GM19463 (cell line): ENCODE results near the gene RAP2A.

Experiments used
- ATAC-seq: cut with Tn5 transposase; IDR thresholded peaks from one replicate; pipeline ENCODE4 v1.9.1; 2021; ENCODE audit warnings: mild to moderate bottlenecking, moderate library complexity; ENCODE audit not compliant: unreplicated experiment

The RAP2A gene

DNA sequence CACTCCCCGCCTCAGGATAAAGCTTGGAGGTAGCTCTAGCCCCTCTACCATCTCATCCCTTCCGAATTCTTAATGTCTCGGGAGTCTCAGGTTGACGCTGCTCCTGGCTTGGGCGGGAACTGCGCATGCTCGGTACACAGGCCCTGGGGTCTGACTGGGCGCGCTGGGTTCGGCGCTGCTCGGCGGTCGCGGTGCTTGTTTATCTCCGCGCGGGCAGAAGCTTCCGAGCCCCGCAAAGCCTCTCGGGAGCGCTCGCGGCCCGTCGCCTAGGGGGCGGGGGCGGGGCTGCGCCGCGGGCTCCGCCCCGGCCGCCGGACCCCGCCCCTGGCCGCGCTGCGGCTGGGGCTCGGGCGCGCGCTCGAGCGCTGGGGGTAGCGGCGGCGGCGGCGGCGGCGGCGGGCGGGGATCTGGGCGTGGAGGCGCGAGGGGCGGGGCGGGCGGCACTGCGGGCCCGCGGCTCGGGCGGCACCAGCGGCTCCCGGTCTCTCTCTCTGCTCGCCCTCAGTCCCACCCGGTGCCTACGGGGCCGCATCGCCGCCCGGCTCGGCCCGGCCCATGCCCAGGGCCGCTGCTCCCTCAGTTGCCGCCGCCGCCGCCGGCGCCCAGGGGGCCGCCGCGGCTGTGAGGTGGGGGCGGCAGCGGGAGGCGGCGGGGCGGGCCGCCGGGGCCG, at the start of gene RAP2A:
Gene RAP2A (plus strand): TSS at position 443 of the 670 bp plus-strand sequence. CDS start 302 bp downstream, outside the sequence.
- ATAC-seq: peak; percentile 39

DNA sequence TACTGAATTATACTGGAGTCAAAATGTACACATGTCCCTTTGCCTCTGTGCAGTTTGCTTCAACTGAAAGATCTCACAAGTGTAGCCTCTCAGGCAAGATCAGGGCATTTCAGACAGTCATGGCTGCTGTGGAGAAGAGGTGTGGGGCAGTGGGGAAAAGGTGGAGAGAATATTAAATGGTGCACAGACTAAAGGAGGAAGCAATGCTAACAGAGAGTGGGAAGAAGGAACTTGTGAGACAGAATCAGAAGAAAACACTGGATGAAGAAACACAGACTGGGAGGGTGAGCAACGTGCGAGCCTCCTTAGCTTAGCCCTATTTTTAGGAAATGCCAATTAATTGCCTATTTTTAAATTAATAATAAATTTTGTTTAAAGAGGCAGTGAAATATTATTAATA, 49.6 kb upstream of the RAP2A start:
- no peak for ATAC-seq

DNA sequence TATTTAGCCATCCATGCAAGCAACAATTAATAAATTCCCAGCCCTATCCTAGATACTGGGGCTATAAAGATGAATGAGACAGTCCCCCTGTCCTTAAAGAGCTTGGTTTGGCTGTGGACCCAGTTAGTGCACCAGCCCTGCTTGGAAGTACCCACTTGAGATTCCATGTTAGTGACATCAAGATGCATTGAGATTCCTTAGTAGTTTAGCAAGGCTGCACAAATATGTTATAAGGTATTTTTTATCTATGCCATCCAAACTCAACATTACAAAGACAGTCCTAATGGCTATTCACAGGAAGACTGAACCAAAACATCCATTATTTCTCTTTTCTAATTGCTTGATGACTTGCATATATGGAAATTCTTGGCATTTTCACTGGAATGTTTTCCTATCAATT, 48.8 kb upstream of the RAP2A start:
- no peak for ATAC-seq

GRCh38 chr13:97385854-97386253, 48.1 kb upstream of the RAP2A start:
- no peak for ATAC-seq

GRCh38 chr13:97386801-97387484, 47.0 kb upstream of the RAP2A start:
- no peak for ATAC-seq

- no peak for ATAC-seq
These were observed 46.5 kb upstream of the RAP2A start for GRCh38 chr13:97387485-97387839.

DNA sequence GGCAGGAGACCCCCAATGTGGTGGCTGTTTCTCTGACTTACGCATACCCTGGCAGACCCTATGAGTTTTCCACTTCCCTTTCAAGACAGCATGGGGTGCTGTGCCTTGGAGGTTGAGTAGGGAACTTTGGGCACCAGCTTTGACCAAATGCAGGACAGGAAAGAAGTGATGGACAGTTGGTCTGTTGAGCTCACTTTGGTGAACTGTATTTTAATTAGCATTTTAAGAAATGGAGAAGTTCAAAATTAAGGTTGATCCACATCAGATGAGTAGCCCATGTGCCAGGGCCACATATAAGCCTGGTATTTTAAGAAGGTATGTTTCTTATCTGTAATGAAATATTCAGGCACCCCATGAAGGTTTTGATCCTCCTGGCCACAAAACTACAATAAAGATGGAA, 46.1 kb upstream of the RAP2A start:
- no peak for ATAC-seq

DNA sequence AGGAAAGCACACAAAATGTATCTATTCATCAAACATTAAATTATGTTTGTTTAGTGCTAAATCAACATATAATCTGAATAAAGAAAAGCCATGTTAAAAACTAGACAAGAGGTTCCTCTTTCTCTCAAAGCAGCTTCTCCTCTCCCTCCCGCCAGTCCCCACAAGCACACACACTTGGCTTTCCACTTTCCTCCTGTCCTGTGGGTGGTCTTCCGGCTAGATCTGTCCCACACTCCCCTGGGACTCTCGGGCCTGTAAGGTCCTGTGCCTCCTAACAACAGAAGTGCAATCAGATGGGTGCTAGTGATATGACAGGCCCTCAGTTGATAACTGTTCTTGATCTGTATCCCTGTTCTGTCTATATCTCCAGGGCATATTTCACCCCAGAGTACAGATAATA, 45.6 kb upstream of the RAP2A start:
- ATAC-seq: peak; percentile 38

- ATAC-seq: no peak
These were observed 42.9 kb upstream of the RAP2A start for GRCh38 chr13:97390941-97391600.

- ATAC-seq: no peak
These were observed 41.9 kb upstream of the RAP2A start for GRCh38 chr13:97392020-97392419.

DNA sequence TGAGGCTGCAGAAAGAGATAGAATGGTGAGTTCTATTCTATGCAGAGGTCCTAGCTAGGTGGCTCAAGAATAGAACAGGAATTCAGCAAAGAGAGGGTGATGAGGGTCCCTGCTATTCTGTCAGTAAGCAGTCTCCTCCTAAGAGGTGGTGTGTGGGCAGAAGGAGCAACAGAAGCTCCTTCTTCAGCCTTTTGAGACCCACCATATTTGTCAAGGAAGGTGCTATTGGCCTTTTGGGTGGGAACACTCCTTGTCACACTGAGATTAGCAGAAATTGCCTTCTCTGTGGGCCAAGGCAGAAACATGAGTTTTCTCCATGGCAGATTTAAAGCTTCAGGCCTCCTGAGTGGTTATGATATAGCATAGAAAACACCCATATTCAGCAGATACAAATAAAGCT, 39.4 kb upstream of the RAP2A start:
- no peak for ATAC-seq

GRCh38 chr13:97395447-97396136, 38.4 kb upstream of the RAP2A start:
- ATAC-seq: no peak

DNA sequence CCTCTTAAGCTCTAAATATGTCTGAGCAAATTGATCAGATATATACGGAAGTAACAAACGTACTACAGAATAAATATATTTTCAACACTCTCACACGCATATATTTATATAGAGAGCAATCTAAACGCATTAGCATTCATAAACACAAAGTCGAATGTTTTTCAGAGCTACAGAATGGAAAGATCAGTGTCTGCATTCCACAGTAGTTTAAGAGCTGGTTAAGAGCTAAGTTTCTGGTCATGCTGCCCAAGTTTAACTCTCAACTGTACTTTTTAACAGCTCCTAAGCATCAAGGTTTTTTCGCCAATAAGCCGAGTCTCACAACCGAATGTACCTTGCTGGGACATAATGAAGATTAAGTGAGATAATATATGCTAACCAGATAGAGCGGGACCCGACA, 36.7 kb upstream of the RAP2A start:
- ATAC-seq: no peak

- no peak for ATAC-seq
These were observed 32.5 kb upstream of the RAP2A start for GRCh38 chr13:97401421-97401820.

DNA sequence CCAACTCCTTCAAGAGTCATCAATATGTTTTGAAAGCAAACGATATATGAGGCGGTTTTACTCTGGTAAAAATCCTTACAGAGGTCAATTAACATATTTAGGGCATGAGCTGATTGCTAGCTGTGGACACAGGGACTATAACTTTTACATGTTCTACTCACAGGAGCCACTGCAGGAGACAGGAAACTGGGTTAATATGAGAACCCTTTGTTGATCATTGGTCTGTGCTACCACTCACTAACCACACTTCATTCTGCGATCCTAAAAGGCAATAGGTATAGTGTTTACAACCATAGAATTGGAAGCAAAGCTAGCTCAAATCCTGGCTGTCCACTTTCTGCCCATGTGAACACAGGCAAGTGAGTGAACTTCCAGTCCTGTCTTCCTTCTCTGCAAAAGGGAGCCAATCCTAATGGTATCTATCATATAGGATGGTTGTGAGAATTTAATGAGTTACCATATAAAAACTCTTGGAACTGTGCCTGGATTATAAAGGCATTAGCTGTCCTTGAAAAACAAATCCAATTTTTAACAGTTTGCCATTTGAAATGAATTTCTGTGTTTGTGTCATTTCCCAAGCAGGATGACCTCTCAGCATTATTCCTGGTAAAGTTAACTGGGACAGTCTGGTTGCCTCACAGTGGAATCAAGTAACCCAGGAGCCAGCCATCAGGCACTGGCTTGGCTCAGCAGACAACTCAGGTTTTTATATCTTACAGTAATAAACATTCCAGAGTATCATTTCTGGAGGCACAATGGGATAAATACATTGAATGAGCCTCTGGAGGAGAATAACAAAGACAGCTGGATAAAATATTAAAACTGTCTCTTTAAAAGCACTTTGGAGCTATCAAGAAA, 29.8 kb upstream of the RAP2A start:
- ATAC-seq: no peak

- no peak for ATAC-seq
These were observed 26.4 kb upstream of the RAP2A start for GRCh38 chr13:97407540-97407939.

- ATAC-seq: no peak
These were observed 25.0 kb upstream of the RAP2A start for GRCh38 chr13:97408938-97409337.

- ATAC-seq: no peak
These were observed 22.0 kb upstream of the RAP2A start for GRCh38 chr13:97411984-97412383.

GRCh38 chr13:97413694-97414093, 20.3 kb upstream of the RAP2A start:
- ATAC-seq: no peak

DNA sequence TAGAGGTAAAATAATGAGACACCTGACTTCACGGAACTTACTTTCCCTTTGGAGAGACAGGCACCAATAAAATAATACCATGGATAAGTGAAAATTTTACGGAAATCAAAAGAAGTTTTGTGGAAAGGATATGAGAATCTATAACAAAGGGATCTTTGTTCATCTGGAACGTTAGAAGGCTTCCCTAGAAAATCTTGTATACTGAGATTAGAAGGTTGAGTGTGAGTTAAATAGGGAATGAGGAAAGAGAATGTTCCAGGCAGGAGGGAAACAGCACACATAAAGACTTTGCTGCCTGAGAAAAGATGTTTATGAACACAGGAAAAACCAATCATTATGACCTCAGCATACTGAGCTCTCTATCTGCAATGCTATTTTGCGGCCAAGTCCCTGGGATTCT, 19.6 kb upstream of the RAP2A start:
- ATAC-seq: no peak

GRCh38 chr13:97417698-97418097, 16.3 kb upstream of the RAP2A start:
- no peak for ATAC-seq
